Skeletal muscle cell (primary cell): ENCODE data around the gene FRRS1.

Experiments used
- DNase-seq: peaks from one replicate; pipeline ENCODE4 v3.0.0-alpha.2; 2010; ENCODE audit warnings: low read depth
- H3K4me3 ChIP-seq: 2 replicates; pipeline ENCODE4 v1.5.1; 2011; ENCODE audit warnings: low read depth, mild to moderate bottlenecking, control low read depth, low read length, moderate library complexity

The FRRS1 gene

DNA sequence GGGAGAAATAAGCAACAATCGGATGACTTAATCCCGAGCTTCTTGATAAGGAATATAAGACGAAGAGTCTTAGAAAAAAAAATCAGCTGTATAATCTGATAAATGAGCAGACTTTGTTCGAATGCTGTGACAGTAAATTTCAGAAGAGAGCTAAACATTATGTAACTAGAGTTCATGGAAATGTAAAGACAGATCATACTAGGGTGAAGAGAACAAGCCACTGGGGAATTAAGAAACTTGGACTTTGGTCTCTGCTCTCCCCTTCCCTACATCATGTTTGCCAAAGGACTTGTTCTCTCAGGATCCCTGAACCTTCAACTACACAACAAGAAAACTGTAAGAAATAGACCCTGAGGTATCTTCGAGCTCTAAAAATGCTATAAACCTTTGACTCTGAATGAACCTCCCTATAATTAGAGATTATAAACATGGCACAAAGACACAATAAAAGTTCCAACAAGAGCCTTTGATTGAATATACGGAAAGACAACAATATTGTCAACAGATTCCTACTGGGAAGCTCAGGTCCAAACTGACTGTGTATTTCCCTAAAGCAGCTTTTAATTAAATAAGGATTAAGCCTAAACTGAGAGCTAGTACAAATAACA lies 27.5 kb downstream of the FRRS1 start:
- H3K4me3 ChIP-seq: no peak overlapping the region

GRCh38 chr1:99737016-99737415 lies 29.4 kb downstream of the FRRS1 start:
- no peak for DNase-seq
- no peak overlapping the region for H3K4me3 ChIP-seq

More for the DNA sequence above, 27.5 kb downstream of the FRRS1 start:
- no peak for DNase-seq

DNA sequence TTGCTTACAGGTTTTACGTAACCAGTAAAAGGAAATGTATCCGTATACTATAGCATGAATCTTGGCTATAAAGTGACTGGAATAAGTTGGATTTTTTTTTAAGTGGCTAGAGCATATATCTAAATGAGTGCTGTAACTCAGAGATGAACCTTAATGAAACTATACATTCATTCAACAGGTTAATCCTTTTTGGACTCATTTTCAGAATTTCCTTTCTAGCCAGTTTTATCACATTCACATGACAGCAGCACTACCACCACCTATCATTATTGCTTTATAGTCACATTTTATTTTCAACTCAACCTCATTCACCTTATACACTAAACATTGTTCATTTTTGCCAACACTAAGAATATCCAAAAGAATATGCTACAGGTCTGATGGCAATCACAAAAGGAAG lies 30.6 kb downstream of the FRRS1 start:
- no peak overlapping the region for H3K4me3 ChIP-seq
- DNase-seq: no peak

- DNase-seq: no peak
- no peak overlapping the region for H3K4me3 ChIP-seq
Measured at GRCh38 chr1:99731384-99731783, 35.1 kb downstream of the FRRS1 start.

- no peak for DNase-seq
- H3K4me3 ChIP-seq: no peak overlapping the region
Measured at GRCh38 chr1:99728494-99729235, 37.8 kb downstream of the FRRS1 start.

DNA sequence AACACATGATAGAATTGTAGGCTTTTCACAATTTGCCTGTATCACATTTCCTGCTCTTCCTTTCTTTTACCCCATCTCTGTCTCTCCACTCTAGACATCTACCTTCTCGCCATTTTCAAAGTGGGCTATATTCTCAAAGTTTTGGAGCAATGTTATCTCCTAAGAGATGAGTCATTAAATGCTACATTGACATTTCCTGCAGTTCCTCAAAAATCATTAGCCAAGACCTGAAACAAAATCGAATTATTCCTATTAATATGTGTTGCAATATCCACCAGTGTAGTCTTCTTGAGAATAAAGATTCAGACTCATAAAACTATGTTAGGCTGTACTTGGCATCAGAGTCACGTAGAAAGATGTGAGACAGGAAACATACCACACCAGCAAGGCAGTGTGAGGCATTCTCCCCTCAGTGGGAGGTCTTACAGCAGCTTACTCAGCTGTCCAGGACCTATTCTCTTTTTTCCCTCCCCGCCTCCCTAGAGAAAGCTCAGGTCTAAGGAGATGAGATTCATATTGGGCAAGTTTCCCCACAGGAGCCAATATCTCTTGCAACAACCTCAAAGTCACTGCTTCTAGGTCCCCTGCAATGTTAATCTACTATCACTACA lies 38.8 kb downstream of the FRRS1 start:
- peak; percentile 97 for DNase-seq
- no peak overlapping the region for H3K4me3 ChIP-seq

- no peak for DNase-seq
- no peak overlapping the region for H3K4me3 ChIP-seq
Measured at GRCh38 chr1:99726818-99727217, 39.6 kb downstream of the FRRS1 start.

DNA sequence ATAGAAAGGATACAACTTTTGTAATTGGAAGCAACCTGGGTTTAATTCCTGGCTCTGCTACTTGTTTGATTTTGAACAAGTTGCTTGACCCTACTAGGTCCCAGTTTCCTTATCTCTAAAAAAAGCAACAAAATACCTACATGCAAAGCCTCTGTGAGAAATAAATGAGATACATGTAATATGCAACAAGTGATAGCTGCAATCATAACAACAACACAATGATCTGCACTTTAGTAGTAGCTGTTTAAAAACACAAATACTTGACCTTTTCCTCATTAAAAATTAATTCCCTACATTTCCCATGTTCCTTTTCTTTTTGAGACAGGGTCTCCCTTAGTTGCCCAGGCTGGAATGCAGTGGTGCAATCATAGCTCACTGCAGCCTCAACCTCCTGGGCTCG lies 40.0 kb downstream of the FRRS1 start:
- H3K4me3 ChIP-seq: no peak overlapping the region
- no peak for DNase-seq

DNA sequence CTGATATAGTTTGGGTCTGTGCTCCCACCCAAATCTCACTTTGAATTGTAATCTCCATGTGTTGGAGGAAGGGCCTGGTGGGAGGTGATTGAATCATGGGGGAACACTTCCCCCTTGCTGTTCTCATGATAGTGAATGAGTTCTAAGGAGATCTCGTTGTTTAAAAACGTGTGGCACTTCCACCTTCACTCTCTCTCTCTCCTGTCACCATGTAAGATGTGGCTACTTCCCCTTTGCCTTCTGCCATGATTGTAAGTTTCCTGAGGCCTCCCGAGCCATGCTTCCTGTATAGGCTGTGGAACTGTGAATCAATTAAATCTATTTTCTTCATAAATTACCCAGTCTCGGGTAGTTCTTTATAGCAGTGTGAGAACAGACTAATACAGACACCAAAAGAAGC lies 40.4 kb downstream of the FRRS1 start:
- H3K4me3 ChIP-seq: no peak overlapping the region
- no peak for DNase-seq

- no peak for DNase-seq
- H3K4me3 ChIP-seq: no peak overlapping the region
Measured at GRCh38 chr1:99723251-99723650, 43.2 kb downstream of the FRRS1 start.

DNA sequence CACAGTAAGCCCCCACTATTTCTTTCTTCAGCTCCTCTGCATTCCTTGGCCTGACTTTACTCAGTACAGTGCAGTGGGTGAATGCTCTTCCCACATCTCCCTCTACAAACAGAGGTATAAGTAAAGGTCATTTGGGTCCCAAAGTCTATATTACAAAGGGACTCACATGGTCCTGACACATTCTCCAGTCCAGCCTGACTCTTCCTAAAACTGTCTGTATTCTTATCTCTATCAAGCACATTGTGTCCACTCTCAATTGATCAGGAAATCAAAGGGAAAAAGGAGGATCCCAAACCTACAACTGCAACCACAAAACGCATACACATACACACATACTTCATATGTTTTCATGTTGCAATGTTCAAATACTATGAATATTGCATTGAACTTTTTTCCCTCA lies 49.4 kb downstream of the FRRS1 start:
- H3K4me3 ChIP-seq: no peak overlapping the region
- no peak for DNase-seq

GRCh38 chr1:99713006-99713405 lies 53.4 kb downstream of the FRRS1 start:
- DNase-seq: no peak
- no peak overlapping the region for H3K4me3 ChIP-seq

DNA sequence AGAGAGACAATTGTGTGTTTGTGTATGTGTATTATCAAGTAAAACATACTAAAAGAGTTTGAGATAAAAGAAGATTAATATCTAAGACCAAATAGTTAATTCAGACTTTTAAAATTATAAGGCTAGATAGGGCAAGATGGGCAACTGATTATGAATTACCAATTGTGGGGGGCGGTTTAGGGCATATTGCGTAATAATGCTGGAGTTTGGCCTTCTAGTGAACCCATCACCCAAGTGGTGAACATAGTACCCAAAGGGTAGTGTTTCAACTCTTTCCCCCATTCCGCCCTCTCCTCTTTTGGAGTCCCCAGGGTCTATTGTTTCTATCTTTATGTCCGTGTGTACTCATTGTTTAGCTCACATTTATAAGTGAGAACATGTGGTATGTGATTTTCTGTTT lies 55.4 kb downstream of the FRRS1 start:
- no peak overlapping the region for H3K4me3 ChIP-seq
- no peak for DNase-seq

GRCh38 chr1:99707535-99708142 lies 58.8 kb downstream of the FRRS1 start:
- peak; percentile 10 for DNase-seq
- H3K4me3 ChIP-seq: no peak overlapping the region

GRCh38 chr1:99705385-99705784 lies 61.0 kb downstream of the FRRS1 start:
- no peak for DNase-seq
- no peak overlapping the region for H3K4me3 ChIP-seq

GRCh38 chr1:99704356-99704816 lies 62.0 kb downstream of the FRRS1 start:
- DNase-seq: no peak
- H3K4me3 ChIP-seq: no peak overlapping the region

GRCh38 chr1:99702221-99702620 lies 64.2 kb downstream of the FRRS1 start:
- H3K4me3 ChIP-seq: no peak overlapping the region
- no peak for DNase-seq

DNA sequence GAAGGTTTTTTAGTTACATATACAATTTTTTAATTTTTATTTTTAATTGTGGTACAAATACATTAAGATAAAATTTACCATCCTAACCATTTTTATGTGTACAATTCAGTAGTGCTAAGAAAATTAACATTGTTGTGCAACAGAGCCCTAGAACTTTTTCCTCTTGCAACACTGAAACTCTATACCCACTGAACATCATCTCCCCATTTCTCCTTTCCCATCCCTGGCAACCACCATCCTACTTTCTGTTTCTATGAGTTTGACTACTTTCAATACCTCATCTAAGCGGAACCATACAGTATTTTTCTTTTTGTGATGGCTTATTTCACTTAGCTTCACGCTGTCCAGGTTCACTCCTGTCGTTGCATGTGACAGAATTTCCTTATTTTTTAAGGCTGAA lies 66.4 kb downstream of the FRRS1 start:
- H3K4me3 ChIP-seq: no peak overlapping the region
- no peak for DNase-seq

DNA sequence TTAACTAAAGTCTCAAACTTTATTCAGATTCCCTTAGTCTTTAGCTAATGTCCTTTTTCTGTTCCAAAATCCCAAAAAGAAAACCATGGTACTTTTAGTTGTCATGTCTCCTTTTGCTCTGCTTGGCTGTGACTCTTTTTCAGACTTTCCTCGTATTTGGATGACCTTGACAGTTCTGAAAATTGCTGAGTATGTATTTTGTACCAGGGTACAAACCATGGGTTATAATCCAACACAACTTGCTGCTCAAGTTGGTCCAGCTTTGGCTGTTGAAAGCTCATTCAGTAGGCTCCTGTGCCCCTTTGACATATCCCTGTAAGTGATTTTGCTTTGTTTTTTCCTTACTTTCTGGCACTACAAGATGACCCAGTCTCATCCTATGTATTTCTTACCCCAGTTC lies 68.9 kb downstream of the FRRS1 start:
- DNase-seq: no peak
- no peak overlapping the region for H3K4me3 ChIP-seq

DNA sequence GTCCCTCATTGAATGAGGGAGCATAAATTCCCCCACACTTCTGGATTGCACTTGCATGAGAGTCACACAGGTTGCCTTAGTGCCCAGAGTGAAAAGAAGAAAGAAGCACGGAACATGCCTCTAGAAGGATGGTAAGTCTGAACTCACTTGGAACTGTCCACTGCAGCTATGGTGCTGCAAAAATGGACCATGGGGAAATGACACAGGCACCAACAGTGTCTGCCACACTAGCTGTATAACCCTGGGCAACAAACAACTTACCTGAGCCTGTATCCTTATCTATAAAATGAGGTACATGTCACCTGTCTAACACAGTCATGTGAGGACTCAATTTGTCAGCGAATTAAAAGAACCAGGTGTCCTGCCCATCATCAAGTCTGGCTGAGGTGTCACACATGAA lies 69.8 kb downstream of the FRRS1 start:
- no peak overlapping the region for H3K4me3 ChIP-seq
- no peak for DNase-seq
